DMS79 (cell line): ENCODE results near the gene REXO4.
A peak's percentile ranks its signal among the peaks of the same experiment; 100 is the strongest.
"Not testable (repeated sequence)": the region's sequence is repeated elsewhere in the genome, so short reads cannot be mapped to it uniquely, and the experiment has no call there.

Source experiments
- DNase-seq: peaks from one replicate; lab custom pipeline; 2025; lab: John Stamatoyannopoulos, UW

REXO4 gene

GRCh38 chr9:133420392-133420827, 2.6 kb upstream of the REXO4 start:
- DNase-seq: no peak

- no peak for DNase-seq
Measured at GRCh38 chr9:133419005-133419404, 1.2 kb upstream of the REXO4 start.

- no peak for DNase-seq
Measured at GRCh38 chr9:133415170-133415569, 2.6 kb downstream of the REXO4 start.

GRCh38 chr9:133408042-133408441, 9.8 kb downstream of the REXO4 start:
- no peak for DNase-seq

- DNase-seq: peak; percentile 3
Measured at GRCh38 chr9:133406480-133407307, 11.1 kb downstream of the REXO4 start.

- DNase-seq: no peak
Measured at GRCh38 chr9:133405508-133406438, 12.0 kb downstream of the REXO4 start.

GRCh38 chr9:133404454-133405002, 13.3 kb downstream of the REXO4 start:
- DNase-seq: no peak

- peak; percentile 6 for DNase-seq
Measured at GRCh38 chr9:133403766-133404453, 13.9 kb downstream of the REXO4 start.

GRCh38 chr9:133402689-133403088, 15.1 kb downstream of the REXO4 start:
- DNase-seq: no peak

GRCh38 chr9:133401588-133401987, 16.2 kb downstream of the REXO4 start:
- DNase-seq: no peak

GRCh38 chr9:133400292-133400691, 17.5 kb downstream of the REXO4 start:
- no peak for DNase-seq

GRCh38 chr9:133397895-133398294, 19.9 kb downstream of the REXO4 start:
- no peak for DNase-seq

GRCh38 chr9:133397370-133397769, 20.4 kb downstream of the REXO4 start:
- DNase-seq: no peak

GRCh38 chr9:133396952-133397351, 20.9 kb downstream of the REXO4 start:
- DNase-seq: no peak

- no peak for DNase-seq
Measured at GRCh38 chr9:133394687-133395271, 23.0 kb downstream of the REXO4 start.

GRCh38 chr9:133393399-133393798, 24.4 kb downstream of the REXO4 start:
- DNase-seq: no peak

GRCh38 chr9:133392308-133392707, 25.5 kb downstream of the REXO4 start:
- not testable (repeated sequence) for DNase-seq

- DNase-seq: not testable (repeated sequence)
Measured at GRCh38 chr9:133391449-133391848, 26.4 kb downstream of the REXO4 start.

GRCh38 chr9:133390713-133391112, 27.1 kb downstream of the REXO4 start:
- no peak for DNase-seq

GRCh38 chr9:133389562-133389961, 28.2 kb downstream of the REXO4 start:
- no peak for DNase-seq

- DNase-seq: no peak
Measured at GRCh38 chr9:133389025-133389557, 28.7 kb downstream of the REXO4 start.
